ENCODE data around the gene CLEC20A. TPM values are rescaled to one million over a fixed set of nuclear protein-coding genes. Genes with fewer than 3 reads are reported as not detected.

CLEC20A gene
- total RNA-seq, 1 donor from 2014 or later = not detected

DNA sequence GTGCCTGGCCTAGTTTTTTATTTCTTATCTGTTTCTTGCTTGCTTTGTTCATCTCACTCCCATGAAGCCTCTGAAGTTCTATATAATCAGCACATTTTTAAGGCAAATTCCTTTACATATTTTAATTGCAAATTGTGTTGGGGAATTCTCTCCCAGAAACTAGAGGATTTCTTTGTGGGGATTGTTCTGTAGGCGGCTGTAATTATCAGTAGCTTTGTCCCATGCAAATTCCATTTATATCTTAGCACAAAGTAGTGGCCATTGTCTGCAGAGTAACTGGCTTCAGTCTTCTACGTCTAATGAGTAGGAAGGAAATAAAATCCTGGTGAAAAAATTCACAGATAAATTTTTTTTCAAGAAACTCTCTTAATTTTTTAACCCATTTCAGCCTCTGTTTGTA, 35.7 kb downstream of the CLEC20A start:
- peaks cover 18% of the 10 kb centered on the region for H3K4me1 Mint-ChIP-seq (ENCODE audit: unreplicated experiment)
- H3K27ac Mint-ChIP-seq (ENCODE audit: unreplicated experiment) = no peak overlapping the region
- H3K27me3 Mint-ChIP-seq (ENCODE audit: unreplicated experiment) = no peaks in the 10 kb centered on the region
- TF ChIP-seq, protein P1, sequence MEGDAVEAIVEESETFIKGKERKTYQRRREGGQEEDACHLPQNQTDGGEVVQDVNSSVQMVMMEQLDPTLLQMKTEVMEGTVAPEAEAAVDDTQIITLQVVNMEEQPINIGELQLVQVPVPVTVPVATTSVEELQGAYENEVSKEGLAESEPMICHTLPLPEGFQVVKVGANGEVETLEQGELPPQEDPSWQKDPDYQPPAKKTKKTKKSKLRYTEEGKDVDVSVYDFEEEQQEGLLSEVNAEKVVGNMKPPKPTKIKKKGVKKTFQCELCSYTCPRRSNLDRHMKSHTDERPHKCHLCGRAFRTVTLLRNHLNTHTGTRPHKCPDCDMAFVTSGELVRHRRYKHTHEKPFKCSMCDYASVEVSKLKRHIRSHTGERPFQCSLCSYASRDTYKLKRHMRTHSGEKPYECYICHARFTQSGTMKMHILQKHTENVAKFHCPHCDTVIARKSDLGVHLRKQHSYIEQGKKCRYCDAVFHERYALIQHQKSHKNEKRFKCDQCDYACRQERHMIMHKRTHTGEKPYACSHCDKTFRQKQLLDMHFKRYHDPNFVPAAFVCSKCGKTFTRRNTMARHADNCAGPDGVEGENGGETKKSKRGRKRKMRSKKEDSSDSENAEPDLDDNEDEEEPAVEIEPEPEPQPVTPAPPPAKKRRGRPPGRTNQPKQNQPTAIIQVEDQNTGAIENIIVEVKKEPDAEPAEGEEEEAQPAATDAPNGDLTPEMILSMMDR (IDR thresholded peaks at IDR 0.05) = no peak
- peaks cover 25% of the 10 kb centered on the region for H3K36me3 Mint-ChIP-seq (ENCODE audit: unreplicated experiment)
- no peaks in the 10 kb centered on the region for H3K9me3 Mint-ChIP-seq (ENCODE audit: unreplicated experiment)
- DNase-seq (ENCODE audit: extremely low spot score, unreplicated experiment) = no peak
- no peak overlapping the region for H3K4me3 Mint-ChIP-seq (ENCODE audit: unreplicated experiment)

DNA sequence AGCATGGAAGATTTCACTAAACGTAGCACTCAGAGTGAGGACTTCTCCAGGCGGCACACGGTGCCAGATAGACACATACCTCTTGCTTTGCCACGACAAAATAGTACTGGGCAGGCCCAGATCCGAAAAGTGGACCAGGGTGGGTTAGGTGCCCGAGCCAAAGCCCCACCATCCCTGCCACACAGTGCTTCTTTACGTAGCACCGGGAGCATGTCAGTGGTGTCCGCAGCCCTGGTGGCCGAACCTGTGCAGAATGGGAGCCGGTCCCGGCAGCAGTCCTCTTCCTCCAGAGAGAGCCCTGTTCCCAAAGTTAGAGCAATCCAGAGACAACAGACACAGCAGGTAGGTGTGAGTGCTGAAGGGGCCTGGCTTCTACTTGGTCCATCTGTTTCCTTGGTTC, 38.6 kb downstream of the CLEC20A start:
- H3K27ac Mint-ChIP-seq (ENCODE audit: unreplicated experiment) = no peak overlapping the region
- no peaks in the 10 kb centered on the region for H3K9me3 Mint-ChIP-seq (ENCODE audit: unreplicated experiment)
- DNase-seq (ENCODE audit: extremely low spot score, unreplicated experiment) = no peak
- no peaks in the 10 kb centered on the region for H3K27me3 Mint-ChIP-seq (ENCODE audit: unreplicated experiment)
- H3K4me3 Mint-ChIP-seq (ENCODE audit: unreplicated experiment) = no peak overlapping the region
- peaks cover 28% of the 10 kb centered on the region for H3K36me3 Mint-ChIP-seq (ENCODE audit: unreplicated experiment)
- H3K4me1 Mint-ChIP-seq (ENCODE audit: unreplicated experiment) = no peaks in the 10 kb centered on the region
- TF ChIP-seq, protein P1 (IDR thresholded peaks at IDR 0.05) = no peak

DNA sequence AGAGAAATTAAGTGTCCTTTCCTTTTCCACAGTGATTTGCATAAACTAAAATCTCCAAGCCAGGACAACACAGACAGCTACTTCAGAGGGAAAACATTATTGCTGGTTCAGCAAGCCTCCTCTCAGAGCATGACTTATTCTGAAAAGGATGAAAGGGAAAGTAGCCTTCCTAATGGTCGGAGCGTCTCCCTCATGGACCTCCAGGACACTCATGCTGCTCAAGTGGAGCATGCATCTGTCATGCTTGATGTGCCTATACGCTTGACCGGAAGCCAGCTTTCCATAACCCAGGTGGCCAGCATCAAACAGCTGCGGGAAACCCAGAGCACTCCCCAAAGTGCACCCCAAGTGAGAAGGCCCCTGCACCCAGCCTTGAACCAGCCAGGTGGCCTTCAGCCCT, 39.1 kb downstream of the CLEC20A start:
- TF ChIP-seq, protein P1 (IDR thresholded peaks at IDR 0.05) = no peak
- no peak for DNase-seq (ENCODE audit: extremely low spot score, unreplicated experiment)
- Mint-ChIP-seq H3K9me3 (ENCODE audit: unreplicated experiment) (no peaks in the 10 kb centered on the region), H3K36me3 (ENCODE audit: unreplicated experiment) (peaks cover 32% of the 10 kb centered on the region), H3K4me3 (ENCODE audit: unreplicated experiment) (no peak overlapping the region), H3K4me1 (ENCODE audit: unreplicated experiment) (no peaks in the 10 kb centered on the region), H3K27me3 (ENCODE audit: unreplicated experiment) (no peaks in the 10 kb centered on the region), H3K27ac (ENCODE audit: unreplicated experiment) (no peak overlapping the region)

DNA sequence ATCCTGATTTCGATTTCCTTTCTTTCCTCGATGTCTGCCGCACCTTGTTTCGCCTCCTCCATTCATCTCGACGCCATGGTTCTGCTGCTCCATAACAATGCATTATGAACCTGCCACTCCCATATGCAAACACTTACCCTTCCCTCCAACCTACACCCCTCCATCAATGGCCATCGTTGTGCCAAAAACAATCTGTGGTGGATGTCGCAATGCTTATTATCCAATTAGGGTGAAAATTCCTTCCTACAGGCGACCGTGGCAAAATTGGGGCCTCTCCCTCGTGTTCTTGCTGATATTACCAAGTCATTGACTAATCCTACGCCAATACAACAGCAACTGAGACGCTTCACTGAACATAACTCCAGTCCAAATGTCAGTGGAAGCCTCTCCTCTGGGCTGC, 40.3 kb downstream of the CLEC20A start:
- Mint-ChIP-seq H3K4me3 (ENCODE audit: unreplicated experiment) (no peak overlapping the region), H3K27me3 (ENCODE audit: unreplicated experiment) (no peaks in the 10 kb centered on the region), H3K36me3 (ENCODE audit: unreplicated experiment) (peaks cover 39% of the 10 kb centered on the region), H3K4me1 (ENCODE audit: unreplicated experiment) (no peaks in the 10 kb centered on the region), H3K27ac (ENCODE audit: unreplicated experiment) (no peak overlapping the region), H3K9me3 (ENCODE audit: unreplicated experiment) (no peaks in the 10 kb centered on the region)
- TF ChIP-seq, protein P1 (IDR thresholded peaks at IDR 0.05) = no peak
- no peak for DNase-seq (ENCODE audit: extremely low spot score, unreplicated experiment)

DNA sequence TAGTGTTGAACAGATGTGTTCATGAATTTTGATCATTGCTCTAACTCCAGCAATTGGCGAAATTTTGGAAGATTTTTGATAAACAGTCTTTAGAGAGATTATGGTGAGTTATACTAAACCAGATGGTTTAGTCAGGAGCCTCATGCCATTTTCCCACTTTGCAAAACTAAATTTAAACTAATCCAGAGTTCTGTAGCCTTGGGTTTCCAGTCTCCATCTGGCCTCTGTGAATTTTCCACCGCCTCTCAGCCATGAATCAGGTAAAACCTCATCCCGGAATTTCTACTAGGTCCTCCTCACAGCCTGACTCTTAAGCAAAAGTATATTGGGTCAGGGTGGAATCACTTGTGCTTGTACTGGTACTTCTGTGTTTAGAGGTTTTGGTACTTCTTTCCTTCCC, 44.8 kb downstream of the CLEC20A start:
- TF ChIP-seq, protein P1 (IDR thresholded peaks at IDR 0.05) = no peak
- Mint-ChIP-seq H3K4me3 (ENCODE audit: unreplicated experiment) (no peak overlapping the region), H3K4me1 (ENCODE audit: unreplicated experiment) (no peaks in the 10 kb centered on the region), H3K27me3 (ENCODE audit: unreplicated experiment) (no peaks in the 10 kb centered on the region), H3K36me3 (ENCODE audit: unreplicated experiment) (peaks cover 41% of the 10 kb centered on the region), H3K27ac (ENCODE audit: unreplicated experiment) (no peak overlapping the region), H3K9me3 (ENCODE audit: unreplicated experiment) (no peaks in the 10 kb centered on the region)
- DNase-seq (ENCODE audit: extremely low spot score, unreplicated experiment) = no peak
